HepG2 (cell line): ENCODE measurements around the gene SLBP.

Experiments
- PRPF4 ChIP-seq: fragments of 200-400 bp; formaldehyde crosslinking; IDR thresholded peaks from 2 replicates; pipeline ENCODE4 v1.6.1; 2016; ENCODE audit warnings: low read length, low read depth; ENCODE audit not compliant: poor library complexity, severe bottlenecking
- RNF2 ChIP-seq: fragments of 450-650 bp; conservative IDR thresholded peaks from 2 replicates; pipeline ENCODE4 v1.6.1; 2016; ENCODE audit warnings: low read depth
- SMAD3 ChIP-seq: sonication (generic); formaldehyde crosslinking; IDR thresholded peaks from 2 replicates; pipeline ENCODE4 v1.4.0; 2020; ENCODE audit warnings: missing genetic modification reagents
- SP1 ChIP-seq, 2 experiments: fragments of 450-650 bp in 1 of 2; sonication (generic) in 1 of 2; formaldehyde crosslinking in 1 of 2; IDR thresholded peaks; 2 replicates each; pipeline versions ENCODE4 v1.4.0 to v1.6.1; 2016 to 2020; ENCODE audit warnings: missing genetic modification reagents in 1 of 2
- TFDP2 ChIP-seq: sonication (generic); formaldehyde crosslinking; IDR thresholded peaks from 2 replicates; pipeline ENCODE4 v1.4.0; 2020; ENCODE audit warnings: missing genetic modification reagents
- ZBTB33 ChIP-seq: sonication (generic); formaldehyde crosslinking; IDR thresholded peaks from 2 replicates; pipeline ENCODE4 v1.4.0; 2020; ENCODE audit warnings: missing genetic modification reagents
- ZNF282 ChIP-seq: fragments of 450-650 bp; IDR thresholded peaks from 2 replicates; pipeline ENCODE4 v1.6.1; 2018; ENCODE audit not compliant: partially characterized antibody
- ZNF451 ChIP-seq: sonication (generic); formaldehyde crosslinking; IDR thresholded peaks from 2 replicates; pipeline ENCODE4 v1.5.0; 2020; ENCODE audit warnings: mild to moderate bottlenecking, missing genetic modification reagents
- ZNF687 ChIP-seq: sonication (generic); formaldehyde crosslinking; IDR thresholded peaks from 2 replicates; pipeline ENCODE4 v1.5.1; 2020; ENCODE audit warnings: mild to moderate bottlenecking, missing genetic modification reagents, moderate library complexity

GRCh38 chr4:1723131-1723801 is 11.1 kb upstream of the SLBP start:
- TF ChIP-seq ZNF451 (no peak), SP1 (IDR thresholded peaks at IDR 0.05) (no peak), SP1 (CRISPR knock-in tag; IDR thresholded peaks at IDR 0.05) (no peak), SMAD3 (CRISPR knock-in tag) (no peak), ZBTB33 (CRISPR knock-in tag) (no peak), TFDP2 (CRISPR knock-in tag) (no peak), ZNF282 (no peak), PRPF4 (no peak), RNF2 (no peak), ZNF687 (CRISPR knock-in tag) (no peak; the same call in 1 of the 2 replicates)
